Measurements from ENCODE around the gene SOX6. TPM values are rescaled to one million over a fixed set of nuclear protein-coding genes. Genes with fewer than 3 reads are reported as not detected.
"Not testable (repeated sequence)": the region's sequence is repeated elsewhere in the genome, so short reads cannot be mapped to it uniquely, and the experiment has no call there.

The SOX6 gene
- polyA plus RNA-seq (ENCODE audit: insufficient read length in 4 of 4) = 10 to 100 TPM in 3 of 4 donors, 1 to 10 TPM in 1; 5.6 to 23.2 (median 21.1) TPM

DNA sequence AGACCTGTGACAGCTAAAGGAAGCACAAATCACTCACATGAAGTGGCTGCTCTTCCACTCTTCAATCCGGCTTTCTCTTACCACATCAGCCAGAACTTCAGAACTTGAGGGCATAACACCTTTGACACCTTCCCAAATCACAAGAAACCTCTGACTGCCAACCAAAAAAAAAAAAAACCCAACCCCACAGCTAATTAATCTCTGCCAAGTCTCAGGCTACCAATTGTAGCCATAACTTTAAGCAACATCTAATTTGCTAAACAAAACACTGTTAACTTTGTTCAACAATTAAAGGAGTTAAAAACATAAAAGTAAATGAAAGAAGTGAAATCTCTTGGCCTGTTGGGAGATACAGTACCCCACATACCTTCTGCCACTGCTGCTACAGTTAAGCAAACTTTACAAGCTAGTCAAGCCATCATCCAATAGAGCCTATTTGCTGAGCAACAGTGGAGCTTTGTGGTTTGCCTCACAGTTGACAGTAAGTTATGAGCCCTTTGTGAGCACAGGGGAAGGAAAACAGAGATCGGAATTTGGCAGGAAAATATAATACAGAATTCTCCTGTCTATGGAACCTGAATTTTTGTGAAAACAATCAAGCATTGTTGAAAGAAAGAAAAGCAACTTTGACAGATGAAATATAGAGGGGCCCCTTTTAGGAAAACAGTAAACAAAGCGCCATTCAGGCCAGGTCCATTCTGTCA is at the start of gene SOX6:
Gene SOX6, minus strand, starts transcription at position 490 of the 704 bp plus-strand sequence. CDS start 15,298 bp downstream, outside the sequence.
- no peak for DNase-seq (ENCODE audit: low read depth in 4 of 4, low spot score in 3 of 4)

DNA sequence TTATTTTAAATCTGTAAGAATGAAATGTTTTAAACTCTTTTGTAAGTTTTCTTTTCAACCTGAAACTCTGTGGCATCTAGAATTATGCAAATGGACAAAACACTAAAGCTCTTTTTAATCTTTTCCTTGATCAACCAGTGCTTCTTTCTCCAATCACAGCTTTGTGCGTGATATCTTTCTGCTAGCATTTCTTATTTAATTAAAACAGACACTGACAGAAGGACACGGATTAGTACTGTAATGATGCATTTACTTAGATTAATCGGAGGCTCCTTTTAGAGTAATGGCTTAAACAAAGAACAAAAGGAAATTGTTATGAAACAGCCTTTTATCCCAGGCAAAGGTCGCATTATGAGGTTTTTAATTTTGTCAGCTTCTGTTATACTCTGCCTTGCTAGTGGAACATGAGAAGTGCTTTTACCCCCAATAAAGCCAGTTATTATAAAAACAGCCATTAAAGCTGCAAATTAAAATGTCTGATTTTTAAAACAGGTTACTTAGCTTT is 48.5 kb upstream of the SOX6 start:
- DNase-seq (ENCODE audit: low read depth in 4 of 4, low spot score in 3 of 4) = no peak

DNA sequence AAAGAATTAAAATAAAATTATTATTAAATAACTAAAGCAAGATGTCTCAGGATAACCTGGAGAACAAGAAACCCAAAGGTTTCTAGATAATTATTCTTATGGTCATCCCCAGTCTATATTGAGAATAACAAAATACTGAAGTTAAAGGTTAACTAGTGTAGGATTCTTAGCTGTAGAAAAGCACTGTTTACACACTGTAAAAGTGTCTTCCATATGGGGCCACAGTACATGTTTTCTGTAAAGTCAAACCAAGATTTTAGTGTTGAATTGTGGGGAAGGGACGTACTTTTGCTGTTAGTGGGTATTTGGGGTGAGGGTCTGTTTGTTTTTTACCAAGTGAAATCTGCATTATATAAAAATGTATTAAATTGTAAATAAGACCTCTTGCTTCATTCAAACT is 47.5 kb upstream of the SOX6 start:
- DNase-seq (ENCODE audit: low read depth in 4 of 4, low spot score in 3 of 4) = no peak

GRCh38 chr11:16403448-16403803 is 47.1 kb upstream of the SOX6 start:
- DNase-seq (ENCODE audit: low read depth in 4 of 4, low spot score in 3 of 4) = no peak

DNA sequence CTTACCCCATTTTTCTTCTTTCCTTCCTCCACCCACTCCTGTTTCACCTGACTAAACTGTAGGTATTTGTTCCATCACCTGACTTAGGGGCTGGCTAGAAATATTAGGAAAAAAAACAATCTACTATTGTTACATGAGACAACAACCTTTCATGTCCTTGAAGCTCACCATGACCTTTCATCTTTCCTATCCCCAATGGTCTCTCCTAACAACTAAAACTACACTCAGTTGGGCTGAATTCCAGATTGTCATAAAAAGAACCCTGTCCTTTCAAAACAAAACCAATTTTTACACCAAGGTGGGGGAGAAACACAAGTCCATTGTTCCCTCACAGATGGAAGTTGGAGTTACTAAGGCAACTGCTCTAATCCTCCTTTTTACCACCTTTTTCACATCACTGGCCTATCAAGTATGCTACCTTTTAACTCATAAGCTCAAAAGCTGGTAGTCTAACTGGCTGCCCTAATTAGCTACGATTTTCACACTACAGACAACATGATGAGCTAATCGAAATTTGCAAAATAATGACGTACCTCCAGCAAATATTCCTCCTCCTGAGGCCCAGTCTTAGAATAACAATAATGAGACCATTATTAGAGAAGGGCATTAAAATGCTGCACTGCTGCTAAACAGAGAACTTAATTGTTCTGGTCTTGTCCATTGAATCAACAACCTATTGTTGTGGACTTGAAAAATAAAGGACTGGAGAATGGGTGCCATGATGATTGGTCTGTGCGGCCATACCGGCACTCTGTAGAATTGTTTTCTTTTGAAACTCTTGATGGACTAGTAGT is 46.5 kb upstream of the SOX6 start:
- no peak for DNase-seq (ENCODE audit: low read depth in 4 of 4, low spot score in 3 of 4)

- DNase-seq (ENCODE audit: low read depth in 4 of 4, low spot score in 3 of 4) = no peak
Observed at GRCh38 chr11:16397390-16397789, 41.0 kb upstream of the SOX6 start.

DNA sequence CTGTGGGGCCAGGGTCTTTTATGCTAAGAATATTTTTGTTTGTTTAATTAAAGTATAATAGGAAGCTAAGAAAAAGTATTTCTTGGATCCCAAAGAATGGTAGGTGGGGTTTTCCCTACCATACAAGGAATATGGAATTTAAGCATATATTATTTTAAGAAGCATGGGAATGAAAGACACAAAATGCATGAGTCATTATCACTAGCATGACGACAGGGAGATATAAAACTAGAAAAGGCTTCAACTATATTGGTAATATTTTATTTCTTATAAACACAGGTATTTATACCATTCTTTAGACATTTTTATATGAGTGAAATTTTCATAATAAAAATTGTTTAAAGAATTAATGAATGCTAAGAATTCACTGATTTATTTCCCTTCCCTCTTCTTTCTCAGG is 39.3 kb upstream of the SOX6 start:
- DNase-seq (ENCODE audit: low read depth in 4 of 4, low spot score in 3 of 4) = no peak

GRCh38 chr11:16394947-16395346 is 38.6 kb upstream of the SOX6 start:
- DNase-seq (ENCODE audit: low read depth in 4 of 4, low spot score in 3 of 4) = no peak

GRCh38 chr11:16393340-16393739 is 37.0 kb upstream of the SOX6 start:
- DNase-seq (ENCODE audit: low read depth in 4 of 4, low spot score in 3 of 4) = no peak

GRCh38 chr11:16392616-16393015 is 36.3 kb upstream of the SOX6 start:
- DNase-seq (ENCODE audit: low read depth in 4 of 4, low spot score in 3 of 4) = no peak

- DNase-seq (ENCODE audit: low read depth in 4 of 4, low spot score in 3 of 4) = not testable (repeated sequence)
Observed at GRCh38 chr11:16390826-16391225, 34.5 kb upstream of the SOX6 start.

GRCh38 chr11:16385099-16385498 is 28.8 kb upstream of the SOX6 start:
- DNase-seq (ENCODE audit: low read depth in 4 of 4, low spot score in 3 of 4) = no peak

DNA sequence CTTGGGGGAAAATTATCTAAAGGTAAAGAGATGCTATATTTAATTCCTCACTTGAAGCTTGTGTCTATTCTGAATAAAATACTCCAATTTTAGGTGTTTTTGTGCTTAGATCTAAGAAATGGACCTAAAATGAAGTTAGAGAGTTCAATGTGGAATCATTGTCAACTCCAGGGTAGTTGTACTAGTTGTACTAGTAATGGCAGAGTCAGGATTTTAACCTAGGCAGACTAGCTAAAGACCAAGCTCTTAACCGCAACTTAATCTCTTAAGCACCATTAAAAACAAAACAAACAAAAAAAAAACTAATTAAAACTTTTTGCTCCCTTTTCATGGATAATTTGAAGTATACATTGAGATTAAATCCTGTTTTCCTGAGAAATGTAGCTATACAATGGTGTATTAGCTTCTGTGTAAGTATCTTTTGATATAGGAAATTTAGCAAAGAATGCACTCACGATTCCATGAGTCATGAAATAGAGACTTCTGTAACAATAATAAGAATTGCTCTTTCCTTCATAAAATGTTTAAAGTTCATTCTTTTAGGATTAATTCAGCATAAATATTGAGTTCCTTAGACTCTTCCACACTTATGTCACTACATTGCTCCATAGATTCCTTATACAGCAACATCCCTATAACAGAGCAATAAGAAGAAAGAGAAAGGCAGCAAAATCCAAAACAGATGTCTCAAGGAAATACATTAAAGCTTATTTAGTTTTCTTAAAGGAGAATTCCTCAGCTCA is 26.5 kb upstream of the SOX6 start:
- no peak for DNase-seq (ENCODE audit: low read depth in 4 of 4, low spot score in 3 of 4)

- no peak for DNase-seq (ENCODE audit: low read depth in 4 of 4, low spot score in 3 of 4)
Observed at GRCh38 chr11:16382186-16382585, 25.8 kb upstream of the SOX6 start.

DNA sequence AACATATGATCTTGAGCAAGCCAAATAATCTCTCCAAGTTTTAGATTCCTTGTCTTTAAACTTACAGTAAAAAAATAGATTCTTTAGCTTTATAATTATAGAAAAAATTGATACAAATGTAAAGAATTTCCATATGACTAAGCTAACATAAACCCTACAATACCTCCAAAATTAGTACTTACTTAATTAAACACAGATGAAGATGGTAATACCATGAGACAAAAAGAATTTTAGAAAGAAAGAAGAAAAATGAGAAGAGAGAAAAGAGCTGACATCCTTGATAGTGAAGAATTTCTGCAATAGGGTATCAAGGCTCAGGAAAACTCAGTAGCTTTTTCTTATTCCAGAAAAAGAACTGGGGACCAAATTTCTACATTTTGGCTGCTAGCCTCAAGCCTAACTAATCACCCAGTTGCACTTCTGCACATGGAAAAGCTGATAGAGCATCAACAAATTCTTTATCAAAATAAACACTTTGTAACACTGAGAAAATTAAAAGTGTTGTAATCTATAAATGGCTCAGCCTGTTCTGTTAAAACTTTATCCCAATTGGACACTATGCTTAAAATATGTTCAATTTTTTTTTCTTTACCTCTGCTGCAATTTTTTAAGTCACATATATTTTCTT is 24.7 kb upstream of the SOX6 start:
- no peak for DNase-seq (ENCODE audit: low read depth in 4 of 4, low spot score in 3 of 4)

- DNase-seq (ENCODE audit: low read depth in 4 of 4, low spot score in 3 of 4) = no peak
Observed at GRCh38 chr11:16378906-16379305, 22.6 kb upstream of the SOX6 start.

DNA sequence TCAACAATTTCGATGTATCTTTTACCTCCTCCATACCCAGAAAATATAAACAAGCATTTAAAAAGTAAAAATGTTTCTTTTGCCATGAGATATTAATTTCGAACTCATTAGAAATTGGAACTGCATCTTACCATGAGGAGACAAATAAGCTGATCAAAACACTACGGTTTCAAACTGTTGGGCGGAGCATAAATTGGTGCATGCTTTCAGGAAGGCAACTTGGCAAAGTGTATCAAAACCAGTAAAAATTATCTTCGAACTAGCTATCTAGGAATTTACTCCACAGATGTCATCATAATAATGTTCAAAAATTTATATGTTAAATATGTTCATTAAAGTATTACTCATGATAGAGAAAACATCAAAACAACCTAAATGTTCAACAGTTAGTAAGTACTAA is 21.4 kb upstream of the SOX6 start:
- DNase-seq (ENCODE audit: low read depth in 4 of 4, low spot score in 3 of 4) = no peak

- not testable (repeated sequence) for DNase-seq (ENCODE audit: low read depth in 4 of 4, low spot score in 3 of 4)
Observed at GRCh38 chr11:16375664-16376063, 19.3 kb upstream of the SOX6 start.

DNA sequence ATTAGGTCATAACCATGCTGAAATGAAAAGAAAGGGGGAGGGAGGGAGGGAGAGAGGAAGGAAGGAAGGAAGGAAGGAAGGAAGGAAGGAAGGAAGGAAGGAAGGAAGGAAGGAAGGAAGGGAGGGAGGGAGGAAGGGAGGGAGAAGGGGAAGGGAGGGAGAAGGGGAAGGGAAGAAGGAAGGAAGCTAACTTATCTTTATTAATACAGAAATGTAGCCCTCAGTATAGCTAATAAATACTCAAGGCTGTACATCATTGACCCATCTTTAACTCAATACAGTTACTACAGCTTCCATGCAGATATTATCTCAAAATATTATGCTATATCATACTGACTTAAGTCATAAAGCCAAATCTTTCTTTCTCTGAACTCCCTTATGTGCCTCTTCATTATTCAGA is 17.4 kb upstream of the SOX6 start:
- no peak for DNase-seq (ENCODE audit: low read depth in 4 of 4, low spot score in 3 of 4)

DNA sequence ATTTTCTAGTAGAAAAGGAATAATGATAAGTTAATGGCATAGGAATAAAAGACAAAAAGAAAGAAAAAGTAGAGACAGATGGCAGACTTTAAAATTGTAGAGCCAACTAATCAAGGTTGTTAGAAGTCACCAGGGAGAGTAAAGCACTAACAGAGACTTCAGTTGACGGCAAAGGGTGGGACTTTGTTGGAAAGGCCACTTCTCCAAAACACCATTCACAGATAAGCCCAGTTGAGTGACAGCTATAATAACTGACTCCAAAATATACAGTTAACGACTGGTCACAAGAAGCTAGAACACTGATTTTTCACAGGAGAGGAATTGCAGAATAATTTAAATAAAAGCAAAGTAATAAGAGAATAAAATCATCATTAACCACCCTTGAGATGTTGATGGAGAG is 16.0 kb upstream of the SOX6 start:
- DNase-seq (ENCODE audit: low read depth in 4 of 4, low spot score in 3 of 4) = no peak

GRCh38 chr11:16367252-16367651 is 10.9 kb upstream of the SOX6 start:
- DNase-seq (ENCODE audit: low read depth in 4 of 4, low spot score in 3 of 4) = no peak
